ENCODE data around the gene TMED10. TPM values are rescaled to one million over a fixed set of nuclear protein-coding genes. Genes with fewer than 3 reads are reported as not detected.

Gene TMED10
- total RNA-seq, 1 experiment from 2014 or later, result 255 TPM

- DNase-seq, result no peak
- intact Hi-C loops (cut with micrococcal nuclease; ENCODE audit: unreplicated experiment), result no loop called here
- Histone ChIP-seq H3K4me1 (peaks cover 11% of the 10 kb centered on the region; the same call in 1 of the 2 replicates), H3K36me3 (ENCODE audit: control insufficient read depth, insufficient read depth, low read length) (no peaks in the 10 kb centered on the region), H3K4me3 (ENCODE audit: low read depth, low read length) (no peak overlapping the region), H3K27me3 (replicated peaks; ENCODE audit: control insufficient read depth, insufficient read depth, low read length) (no peaks in the 10 kb centered on the region), H3K9me3 (no peaks in the 10 kb centered on the region)
- no peaks in the 10 kb centered on the region for H3K9me3 Mint-ChIP-seq (ENCODE audit: unreplicated experiment)
- H3K4me3 Mint-ChIP-seq (ENCODE audit: unreplicated experiment), result no peak overlapping the region
- H3K4me1 Mint-ChIP-seq (ENCODE audit: low read depth, unreplicated experiment), result peaks cover 16% of the 10 kb centered on the region
- TF ChIP-seq CTCF (IDR thresholded peaks at IDR 0.05; ENCODE audit: insufficient read depth in 1 of 2, low read depth in 1 of 2, low read length in 1 of 2, severe bottlenecking in 1 of 2, unreplicated experiment in 1 of 2), result no peak
- no peaks in the 10 kb centered on the region for H3K36me3 Mint-ChIP-seq (ENCODE audit: insufficient read depth, unreplicated experiment)
- POLR2A ChIA-PET, result no interaction called here
- CTCF ChIA-PET, result no interaction called here
- H3K27me3 Mint-ChIP-seq (ENCODE audit: insufficient read depth, unreplicated experiment), result no peaks in the 10 kb centered on the region
- no peak overlapping the region for H3K27ac Mint-ChIP-seq (ENCODE audit: unreplicated experiment)
- BruUV-seq (replicated peaks), result no TSS peak
Measured at GRCh38 chr14:75165586-75166391, 10.6 kb downstream of the TMED10 start.

- Histone ChIP-seq H3K36me3 (ENCODE audit: control insufficient read depth, insufficient read depth, low read length) (no peaks in the 10 kb centered on the region), H3K4me3 (ENCODE audit: low read depth, low read length) (no peak overlapping the region), H3K9me3 (no peaks in the 10 kb centered on the region), H3K4me1 (peaks cover 11% of the 10 kb centered on the region; the same call in 1 of the 2 replicates), H3K27me3 (replicated peaks; ENCODE audit: control insufficient read depth, insufficient read depth, low read length) (no peaks in the 10 kb centered on the region)
- no peak for DNase-seq
- no peak for TF ChIP-seq CTCF (IDR thresholded peaks at IDR 0.05; ENCODE audit: insufficient read depth in 1 of 2, low read depth in 1 of 2, low read length in 1 of 2, severe bottlenecking in 1 of 2, unreplicated experiment in 1 of 2)
- no peaks in the 10 kb centered on the region for H3K9me3 Mint-ChIP-seq (ENCODE audit: unreplicated experiment)
- intact Hi-C loops (cut with micrococcal nuclease; ENCODE audit: unreplicated experiment), result no loop called here
- ChIA-PET POLR2A (no interaction called here), CTCF (no interaction called here)
- no TSS peak for BruUV-seq (replicated peaks)
- no peak overlapping the region for H3K4me3 Mint-ChIP-seq (ENCODE audit: unreplicated experiment)
- no peak overlapping the region for H3K27ac Mint-ChIP-seq (ENCODE audit: unreplicated experiment)
- no peaks in the 10 kb centered on the region for H3K36me3 Mint-ChIP-seq (ENCODE audit: insufficient read depth, unreplicated experiment)
- H3K27me3 Mint-ChIP-seq (ENCODE audit: insufficient read depth, unreplicated experiment), result no peaks in the 10 kb centered on the region
- H3K4me1 Mint-ChIP-seq (ENCODE audit: low read depth, unreplicated experiment), result peaks cover 16% of the 10 kb centered on the region
Measured at GRCh38 chr14:75164809-75165208, 11.6 kb downstream of the TMED10 start.

- Histone ChIP-seq H3K36me3 (ENCODE audit: control insufficient read depth, insufficient read depth, low read length) (no peaks in the 10 kb centered on the region), H3K4me1 (peaks cover 12% of the 10 kb centered on the region), H3K4me3 (ENCODE audit: low read depth, low read length) (no peak overlapping the region), H3K9me3 (no peaks in the 10 kb centered on the region), H3K27me3 (replicated peaks; ENCODE audit: control insufficient read depth, insufficient read depth, low read length) (no peaks in the 10 kb centered on the region)
- no peaks in the 10 kb centered on the region for H3K9me3 Mint-ChIP-seq (ENCODE audit: unreplicated experiment)
- no peak for TF ChIP-seq CTCF (IDR thresholded peaks at IDR 0.05; ENCODE audit: insufficient read depth in 1 of 2, low read depth in 1 of 2, low read length in 1 of 2, severe bottlenecking in 1 of 2, unreplicated experiment in 1 of 2)
- H3K36me3 Mint-ChIP-seq (ENCODE audit: insufficient read depth, unreplicated experiment), result no peaks in the 10 kb centered on the region
- no peak overlapping the region for H3K4me3 Mint-ChIP-seq (ENCODE audit: unreplicated experiment)
- intact Hi-C loops (cut with micrococcal nuclease; ENCODE audit: unreplicated experiment), result no loop called here
- POLR2A ChIA-PET, result interaction anchor here (0.6 to 0.8 kb wide), 2 partner anchors 113 to 145 kb away, joined by 4 to 8 read pairs; no protein-coding TSS in a partner anchor
- BruUV-seq (replicated peaks), result no TSS peak
- peaks cover 11% of the 10 kb centered on the region for H3K4me1 Mint-ChIP-seq (ENCODE audit: low read depth, unreplicated experiment)
- CTCF ChIA-PET, result interaction anchor here (1.8 kb wide), 1 partner anchor 95 kb away, joined by 3 read pairs; no protein-coding TSS in a partner anchor
- no peak for DNase-seq
- no peak overlapping the region for H3K27ac Mint-ChIP-seq (ENCODE audit: unreplicated experiment)
- no peaks in the 10 kb centered on the region for H3K27me3 Mint-ChIP-seq (ENCODE audit: insufficient read depth, unreplicated experiment)
Measured at GRCh38 chr14:75163677-75164076, 12.7 kb downstream of the TMED10 start.
